HUDEP-2 (cell line): Measurements from ENCODE around the gene NDUFS7.
A peak's percentile ranks its signal among the peaks of the same experiment; 100 is the strongest.

ENCODE experiments used
- DNase-seq, 76 experiments: peaks; one replicate each; lab custom pipeline; 2025; ENCODE audit not compliant: unreplicated experiment in 76 of 76; lab: John Stamatoyannopoulos, UW

The NDUFS7 gene

DNA sequence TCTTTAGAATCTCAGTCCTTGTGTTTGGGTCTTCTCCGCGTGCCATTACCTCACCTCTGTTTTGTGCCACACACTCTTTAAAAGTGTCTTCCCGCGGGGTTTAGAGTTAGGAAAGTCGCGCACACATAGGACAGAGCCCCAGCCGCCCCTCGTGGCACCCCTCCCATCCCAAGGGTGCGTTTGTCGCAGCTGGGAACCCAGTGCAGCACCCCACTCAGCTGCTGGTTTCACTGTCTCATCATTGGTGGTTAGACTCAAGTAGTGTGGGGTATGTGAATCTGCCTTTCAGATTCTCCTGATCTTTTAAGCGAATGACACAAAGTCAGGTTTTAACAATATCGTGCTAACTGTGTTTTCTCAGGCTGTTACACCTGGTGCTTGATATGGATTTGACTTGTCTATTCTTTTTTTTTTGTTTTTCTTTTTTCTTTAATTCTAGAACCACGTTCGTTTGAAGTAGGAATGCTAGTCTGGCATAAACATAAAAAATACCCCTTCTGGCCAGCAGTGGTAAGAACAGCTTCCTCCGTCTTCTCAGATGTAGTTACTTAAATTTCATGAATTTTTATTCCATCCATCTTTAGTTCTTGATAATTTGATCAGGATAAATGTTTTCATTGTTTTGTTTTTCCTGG, 19.5 kb upstream of the NDUFS7 start:
- no peak for DNase-seq

DNA sequence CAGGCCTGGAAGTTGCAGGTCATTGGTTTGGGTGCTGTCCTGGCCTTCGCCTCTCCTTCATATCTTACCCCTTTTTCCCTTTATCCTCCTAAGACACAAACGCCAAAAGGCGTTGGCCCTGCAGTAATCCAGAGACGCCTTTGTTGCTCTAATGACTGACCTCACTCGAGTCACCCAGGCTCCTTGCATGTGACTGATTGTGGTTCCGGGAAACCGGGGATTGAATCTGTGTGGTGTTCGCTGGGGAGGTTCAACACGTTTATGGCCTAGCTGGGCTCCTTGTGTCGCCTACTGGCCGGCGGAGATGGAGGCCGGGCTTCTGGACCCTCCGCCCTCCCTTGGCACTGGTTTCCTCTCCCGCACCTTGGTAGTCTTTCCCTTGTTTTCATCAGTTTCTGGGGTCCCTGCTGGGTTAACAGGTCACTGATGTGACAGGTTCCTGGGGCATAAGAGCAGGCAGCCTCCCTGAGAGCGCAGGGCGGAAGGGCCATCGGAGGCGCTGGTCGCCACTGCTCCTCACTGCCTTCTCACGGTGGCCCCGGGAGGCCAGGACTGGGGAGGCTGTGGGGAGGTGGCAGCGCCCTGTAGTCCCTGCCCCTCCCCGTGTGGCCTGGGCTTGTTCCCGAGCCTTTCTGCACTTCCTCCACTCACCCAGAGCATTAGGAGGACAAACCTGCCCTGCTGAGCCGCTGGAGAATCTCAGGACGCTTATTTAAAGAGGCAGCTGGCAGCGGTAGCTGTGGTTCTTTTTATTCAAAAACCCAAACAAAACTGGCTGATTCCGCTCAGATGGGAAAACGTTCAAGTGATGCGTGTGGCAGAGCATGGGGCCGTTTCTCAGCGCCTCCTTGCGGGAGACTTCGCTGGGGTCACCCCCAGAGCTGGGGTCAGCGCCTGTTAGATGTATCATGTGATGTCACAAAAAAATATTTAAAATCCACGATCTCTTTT, 18.1 kb upstream of the NDUFS7 start:
- no peak for DNase-seq

DNA sequence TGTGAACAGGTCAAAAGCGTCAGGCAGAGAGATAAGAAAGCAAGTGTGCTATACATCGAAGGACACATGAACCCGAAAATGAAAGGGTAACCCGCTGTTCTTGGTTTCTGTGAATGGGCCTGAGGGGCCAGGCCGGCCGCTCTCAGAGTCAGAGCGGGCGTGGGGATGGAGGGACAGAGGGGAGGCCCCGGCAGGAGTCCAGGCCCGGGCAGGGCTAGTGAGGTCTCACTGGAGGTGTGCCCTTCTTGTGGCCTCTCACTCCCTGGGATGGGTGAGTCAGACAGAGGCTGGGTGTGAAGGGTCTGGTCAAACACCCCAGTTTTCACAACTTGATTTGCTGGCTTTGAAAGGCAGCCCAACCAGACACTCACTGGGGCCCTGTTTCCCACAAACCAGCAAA, 17.4 kb upstream of the NDUFS7 start:
- no peak for DNase-seq

DNA sequence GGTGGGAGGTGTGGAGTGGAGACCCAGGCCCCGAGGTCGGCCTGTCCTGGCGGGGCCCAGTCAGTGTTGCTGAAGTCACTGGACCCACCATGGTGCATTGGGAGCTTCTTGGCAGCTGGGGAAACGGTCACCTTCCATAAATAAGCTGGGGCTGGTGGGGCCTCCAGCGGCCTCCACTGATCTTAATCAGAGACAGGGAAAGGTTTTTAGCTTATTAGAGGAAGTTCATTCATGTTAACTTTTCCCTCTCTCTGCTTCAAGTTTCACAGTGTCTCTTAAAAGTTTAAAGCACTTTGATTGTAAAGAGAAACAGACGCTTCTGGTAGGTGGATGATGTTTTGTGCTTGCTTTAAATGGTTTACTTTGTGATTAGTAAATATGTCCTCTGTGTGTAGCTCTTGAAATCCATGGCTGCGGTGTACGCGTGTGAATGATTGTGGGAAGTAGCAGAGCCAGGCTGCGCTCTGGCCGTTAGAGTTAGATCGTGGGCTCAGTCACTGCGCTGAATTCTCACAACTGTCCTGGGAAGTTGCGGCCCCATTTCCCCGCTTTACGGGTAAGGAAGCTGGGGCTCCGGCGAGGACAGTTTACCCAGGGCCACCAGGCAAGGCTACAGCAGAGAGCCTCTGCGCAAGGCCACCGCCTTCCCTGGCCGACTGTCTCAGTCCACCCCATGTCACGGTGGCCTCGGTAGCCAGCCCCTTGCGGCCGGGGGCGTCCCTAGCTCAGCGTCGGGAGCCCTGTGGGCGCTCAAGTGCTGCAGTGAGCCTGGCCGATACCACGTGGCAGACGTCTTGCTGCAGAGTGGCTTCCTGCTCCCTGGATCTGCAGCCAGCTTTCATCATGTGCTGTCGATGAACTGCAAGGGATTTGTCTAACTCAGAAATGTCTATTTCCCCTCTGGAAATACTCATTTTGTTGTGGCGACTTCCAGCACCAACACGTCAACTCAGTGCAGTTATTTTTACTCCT, 16.5 kb upstream of the NDUFS7 start:
- DNase-seq: no peak

DNA sequence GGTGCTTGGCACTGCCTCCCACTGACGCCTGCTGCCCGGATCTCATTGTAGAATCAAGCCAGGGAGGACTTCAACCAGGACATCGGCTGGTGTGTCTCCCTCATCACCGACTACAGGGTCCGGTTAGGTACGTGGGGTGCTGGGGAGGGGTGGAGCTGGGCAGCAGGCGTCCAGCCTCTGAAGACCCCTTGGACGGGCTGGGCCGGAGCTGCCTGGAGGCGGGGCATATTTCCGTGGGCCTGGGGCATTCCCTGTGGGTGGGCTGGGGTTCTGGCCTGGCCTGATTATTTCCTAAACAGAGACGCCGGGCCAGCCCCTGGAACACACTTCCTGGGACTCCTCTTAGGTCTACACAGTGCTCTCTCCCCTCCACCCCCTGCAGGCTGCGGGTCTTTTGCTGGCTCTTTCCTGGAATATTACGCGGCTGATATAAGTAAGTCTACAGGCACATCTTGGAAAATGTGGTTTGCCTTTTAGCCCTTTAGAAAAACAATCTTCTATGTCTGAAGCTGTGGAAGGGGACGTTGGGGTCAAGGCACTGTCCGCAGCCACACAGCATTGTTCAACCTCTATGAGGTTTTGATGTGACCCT, 14.4 kb upstream of the NDUFS7 start:
- no peak for DNase-seq

DNA sequence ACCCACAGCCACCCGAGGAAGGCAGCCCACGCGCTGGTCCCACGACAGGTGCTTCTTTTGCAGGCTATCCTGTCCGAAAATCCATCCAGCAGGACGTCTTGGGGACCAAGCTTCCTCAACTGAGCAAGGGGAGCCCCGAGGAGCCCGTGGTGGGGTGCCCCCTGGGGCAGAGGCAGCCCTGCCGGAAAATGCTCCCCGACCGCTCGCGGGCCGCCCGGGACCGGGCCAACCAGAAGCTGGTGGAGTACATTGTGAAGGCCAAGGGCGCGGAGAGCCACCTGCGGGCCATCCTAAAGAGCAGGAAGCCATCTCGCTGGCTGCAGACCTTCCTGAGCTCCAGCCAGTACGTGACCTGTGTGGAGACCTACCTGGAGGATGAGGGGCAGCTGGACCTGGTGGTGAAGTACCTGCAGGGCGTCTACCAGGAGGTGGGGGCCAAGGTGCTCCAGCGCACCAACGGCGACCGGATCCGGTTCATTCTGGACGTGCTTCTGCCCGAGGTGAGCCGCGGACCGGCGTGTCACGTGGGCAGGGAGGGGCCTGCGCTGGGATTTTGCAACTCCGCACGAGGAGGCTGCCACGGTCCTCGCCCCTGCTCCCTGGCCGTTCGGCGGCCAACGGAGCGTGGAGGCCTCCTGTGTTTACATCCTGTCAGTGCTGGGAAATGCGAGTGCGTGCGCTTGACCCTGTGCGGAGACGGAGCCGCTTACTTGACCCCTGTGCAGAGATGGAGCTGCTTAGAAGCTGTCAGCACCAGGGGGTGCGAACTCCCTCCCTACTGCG, 12.9 kb upstream of the NDUFS7 start:
- DNase-seq: no peak

DNA sequence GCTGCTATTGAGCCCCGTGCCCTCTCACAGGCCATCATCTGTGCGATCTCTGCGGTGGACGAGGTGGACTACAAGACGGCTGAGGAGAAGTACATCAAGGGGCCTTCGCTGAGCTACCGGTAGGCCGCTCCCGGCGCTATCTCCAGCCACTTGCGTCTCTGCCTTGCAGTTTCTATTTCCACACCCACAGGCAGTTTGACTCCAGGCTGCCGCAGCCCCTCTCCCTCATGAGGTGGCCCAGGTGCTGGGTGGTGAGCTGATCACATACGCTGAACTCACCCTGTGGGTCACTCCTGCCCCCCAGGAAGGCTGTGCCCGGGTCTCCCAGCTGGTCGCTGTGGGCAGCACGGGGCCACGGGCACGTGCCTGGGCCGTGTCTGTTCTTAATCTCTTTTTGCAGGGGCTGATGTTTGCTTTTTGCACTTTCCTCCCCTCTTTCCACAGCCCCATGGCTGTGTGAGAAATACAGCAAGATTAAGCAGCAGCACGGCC, 10.6 kb upstream of the NDUFS7 start:
- no peak for DNase-seq

DNA sequence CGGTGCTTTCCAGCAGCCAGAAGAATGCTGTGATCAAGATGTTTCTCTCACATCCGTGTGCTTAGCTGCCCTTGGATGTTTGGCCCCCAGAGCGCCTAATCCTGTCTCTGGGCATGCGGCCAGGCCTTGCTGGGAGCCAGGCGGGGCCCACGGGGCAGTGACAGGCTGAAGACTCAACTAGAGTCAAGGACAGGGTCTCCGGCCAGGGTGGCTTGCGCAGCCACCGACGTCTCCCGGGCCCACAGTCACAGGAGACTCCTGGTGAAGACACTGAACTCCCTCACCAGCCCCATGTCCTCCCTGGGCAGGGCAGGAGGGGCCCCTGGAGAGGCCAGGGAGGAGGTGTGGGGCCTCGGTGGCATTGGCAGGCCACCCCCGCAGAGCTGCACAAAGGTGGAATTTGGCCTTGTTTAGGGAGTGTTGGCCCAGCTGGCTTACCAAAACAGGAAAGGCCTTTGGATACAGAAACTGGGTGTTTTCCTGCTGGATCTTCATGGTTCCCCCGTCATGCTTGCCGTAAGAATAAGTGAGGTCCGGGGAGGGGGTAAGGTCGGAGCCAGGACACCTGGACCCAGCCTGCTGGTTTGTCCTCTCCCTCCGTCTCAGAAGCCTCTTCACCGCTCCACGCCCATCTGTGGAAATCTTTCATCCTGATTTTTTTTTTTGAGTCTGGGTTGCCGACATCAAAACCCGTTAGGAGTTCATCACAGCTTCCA, 10.0 kb upstream of the NDUFS7 start:
- peak in 16 of 76 experiments; percentile 12 to 74 (median 44) for DNase-seq

DNA sequence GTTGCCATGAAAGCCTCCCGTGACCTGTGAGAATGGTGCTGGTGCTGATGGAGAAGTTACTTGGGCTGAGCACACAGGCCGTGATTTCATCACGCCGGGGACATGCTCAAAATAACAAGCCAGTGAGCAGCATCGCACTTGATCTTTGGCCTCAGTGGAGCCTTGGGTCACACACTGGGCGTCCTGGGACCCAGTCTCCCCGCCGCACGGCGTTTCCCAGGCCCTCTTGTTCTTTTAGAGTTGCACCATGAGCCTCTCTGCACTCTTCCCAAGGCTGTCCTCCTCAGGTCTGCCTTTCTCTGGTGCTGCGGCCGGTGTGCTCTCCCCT, 9.5 kb upstream of the NDUFS7 start:
- DNase-seq: no peak

DNA sequence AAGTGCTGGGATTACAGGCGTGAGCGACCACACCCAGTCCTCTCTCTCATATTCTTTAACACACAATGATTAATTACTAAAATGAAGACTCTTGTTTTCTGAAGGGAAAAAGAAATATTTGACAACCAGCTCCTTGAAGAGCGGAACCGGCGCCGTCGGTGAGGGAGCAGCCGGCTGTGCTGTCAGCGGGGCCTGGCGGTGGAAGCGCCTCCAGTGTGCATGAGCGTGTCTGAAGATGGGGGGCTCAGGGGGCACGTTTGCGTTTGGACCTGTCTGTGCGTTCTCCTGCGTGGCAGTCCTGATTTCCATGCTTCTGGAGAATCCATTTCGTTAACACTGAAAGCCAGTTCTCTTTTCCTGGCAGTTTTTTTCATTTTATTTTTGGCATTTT, 7.3 kb upstream of the NDUFS7 start:
- no peak for DNase-seq

DNA sequence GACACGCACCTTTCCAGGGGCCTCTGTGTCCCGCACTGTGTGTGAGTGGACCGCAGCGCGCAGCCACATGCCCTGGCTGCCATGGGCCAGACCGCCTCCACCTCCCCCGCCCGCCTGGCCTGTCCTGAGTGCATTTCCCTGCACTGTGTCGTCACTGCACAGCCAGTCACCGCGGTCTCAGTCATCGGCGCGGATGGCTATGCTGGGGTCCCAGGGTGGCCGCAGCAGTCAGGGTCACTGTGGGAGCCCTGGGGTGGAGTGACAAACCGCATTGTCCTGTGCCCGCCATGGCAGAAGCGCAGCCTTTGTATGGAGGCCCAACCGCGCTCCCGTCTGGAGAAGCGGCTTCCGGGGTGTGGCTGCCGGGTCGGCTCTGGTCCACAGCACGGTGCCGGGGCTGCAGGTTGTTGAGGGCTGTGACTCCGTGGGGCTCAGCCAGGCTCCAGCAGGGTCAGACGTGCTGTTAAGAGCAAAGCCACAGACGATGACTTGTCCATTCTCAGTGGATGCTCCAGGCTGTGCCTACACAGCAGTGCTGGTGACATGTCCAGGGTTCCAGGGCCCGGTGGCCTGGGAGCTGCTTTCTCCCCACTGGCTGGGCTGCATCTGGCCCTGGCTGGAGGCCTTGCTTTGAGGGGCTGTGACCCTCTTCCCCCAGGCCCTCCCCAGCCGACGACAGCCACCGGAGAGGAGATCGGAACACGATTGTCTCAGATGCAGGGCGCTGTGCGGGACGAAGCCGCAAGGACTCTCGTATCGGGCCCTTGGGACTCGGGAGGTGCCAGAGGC, 6.3 kb upstream of the NDUFS7 start:
- DNase-seq: no peak

DNA sequence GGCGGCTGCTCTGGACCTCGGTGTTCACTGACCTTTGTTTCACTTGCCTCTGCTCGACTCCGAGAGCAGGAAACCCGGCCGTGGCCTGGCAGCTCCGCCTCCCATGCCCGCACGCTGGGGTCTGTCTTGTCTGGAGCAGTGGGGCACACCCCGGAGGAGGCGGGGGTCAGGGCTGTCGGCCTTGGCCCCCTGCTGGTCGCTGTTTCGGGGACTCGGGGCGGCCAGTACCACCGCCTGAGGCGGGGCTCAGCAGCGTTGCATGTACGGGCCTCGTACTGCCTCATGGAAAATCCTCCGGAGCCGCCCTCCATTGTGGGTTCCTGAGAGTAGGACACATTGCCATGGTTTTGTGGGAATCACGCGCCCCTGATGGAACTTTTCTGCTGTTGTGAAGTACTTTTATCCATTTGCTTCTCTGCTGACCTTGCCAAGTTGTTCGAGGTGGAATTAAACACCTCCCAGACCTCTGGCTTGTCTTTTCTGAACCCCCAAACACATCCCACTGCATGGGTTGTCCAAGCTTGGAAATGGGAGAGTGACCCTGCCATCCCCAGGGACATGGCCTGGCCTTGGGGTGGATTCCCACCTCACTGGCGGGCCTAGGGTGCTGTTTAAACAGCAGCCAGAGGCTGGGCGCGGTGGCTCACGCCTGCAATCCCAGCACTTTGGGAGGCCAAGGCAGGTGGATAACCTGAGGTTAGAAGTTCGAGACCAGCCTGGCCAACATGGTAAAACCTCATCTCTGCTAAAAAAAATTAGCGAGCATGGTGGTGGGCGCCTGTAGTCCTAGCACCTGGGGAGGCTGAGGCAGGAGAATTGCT, 5.5 kb upstream of the NDUFS7 start:
- no peak for DNase-seq

DNA sequence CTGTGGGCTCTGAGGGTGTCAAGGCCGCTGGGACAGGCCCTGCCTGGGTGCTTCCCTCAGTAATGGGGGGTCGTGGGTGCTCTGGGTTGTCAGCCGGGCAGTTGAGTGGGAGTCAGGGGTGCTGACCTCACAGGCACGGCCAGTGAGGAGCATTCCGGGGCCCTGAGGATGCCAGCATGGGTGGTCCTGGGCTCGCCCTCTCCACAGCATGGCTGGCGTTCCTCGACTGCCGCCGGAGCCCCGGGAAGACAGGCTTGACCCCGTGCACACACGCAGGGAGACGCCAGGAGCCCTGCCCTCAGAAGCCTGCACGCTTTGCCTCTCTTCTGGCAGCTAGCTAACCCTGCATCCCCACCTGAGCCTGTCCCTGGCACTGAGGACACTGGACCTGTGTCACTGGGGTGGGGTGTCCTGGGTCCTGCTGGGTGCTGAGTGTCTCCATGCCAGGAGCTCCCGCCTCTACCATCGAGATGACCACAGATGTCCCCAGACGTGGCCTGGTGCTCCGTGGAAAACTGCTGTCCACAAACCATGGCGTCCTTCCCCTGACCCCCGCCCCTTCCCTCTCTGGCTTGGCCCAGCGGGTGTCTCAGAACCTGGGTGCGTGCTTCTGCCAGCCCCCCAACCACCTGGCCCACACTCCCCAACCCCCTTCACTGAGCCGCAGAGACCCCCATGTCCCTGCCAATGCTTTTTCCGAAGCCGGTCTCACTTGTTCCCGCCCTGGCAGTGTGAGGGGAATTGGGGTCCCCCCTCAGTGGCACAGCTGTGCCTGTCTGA, 4.4 kb upstream of the NDUFS7 start:
- no peak for DNase-seq

DNA sequence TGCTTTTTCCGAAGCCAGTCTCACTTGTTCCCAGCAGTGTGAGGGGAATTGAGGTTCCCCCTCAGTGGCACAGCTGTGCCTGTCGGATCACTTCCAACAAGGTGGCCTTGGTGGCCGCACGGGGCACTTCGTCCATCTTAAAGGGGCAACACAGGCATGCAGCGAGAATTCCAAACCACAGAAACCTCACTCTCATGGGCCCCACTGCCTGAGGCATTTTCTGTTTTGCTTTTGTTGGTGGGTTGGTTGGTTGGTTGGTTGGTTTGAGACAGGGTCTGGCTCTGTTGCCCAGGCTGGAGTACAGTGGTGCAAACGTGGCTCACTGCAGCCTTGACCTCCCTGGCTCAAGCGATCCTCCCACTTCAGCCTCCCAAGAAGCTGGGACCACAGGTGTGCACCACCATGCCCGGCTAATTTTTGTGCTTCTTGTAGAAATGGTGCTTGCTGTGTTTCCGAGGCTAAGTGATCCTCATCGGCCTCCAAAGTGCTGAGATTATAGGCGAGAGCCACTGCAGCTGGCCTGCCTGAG, 3.7 kb upstream of the NDUFS7 start:
- no peak for DNase-seq

DNA sequence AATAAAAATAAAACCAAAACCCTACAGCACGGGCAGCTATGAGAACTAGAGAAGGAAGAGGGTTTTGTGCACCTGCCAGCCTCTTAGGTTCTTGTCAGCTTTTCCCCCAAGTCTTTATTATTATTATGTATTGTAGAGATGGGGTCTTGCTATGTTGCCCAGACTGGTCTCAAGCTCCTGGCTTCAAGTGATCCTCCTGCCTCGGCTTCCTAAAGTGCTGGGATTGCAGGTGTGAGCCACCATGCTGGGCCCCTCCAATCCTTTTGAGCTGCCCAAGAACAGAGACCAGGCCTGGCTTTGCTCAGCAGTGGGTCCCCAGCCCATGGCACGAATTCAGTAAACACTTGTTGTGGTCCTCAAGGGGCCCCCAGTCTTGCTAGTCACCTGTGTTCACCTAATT, 1.5 kb upstream of the NDUFS7 start:
- no peak for DNase-seq

DNA sequence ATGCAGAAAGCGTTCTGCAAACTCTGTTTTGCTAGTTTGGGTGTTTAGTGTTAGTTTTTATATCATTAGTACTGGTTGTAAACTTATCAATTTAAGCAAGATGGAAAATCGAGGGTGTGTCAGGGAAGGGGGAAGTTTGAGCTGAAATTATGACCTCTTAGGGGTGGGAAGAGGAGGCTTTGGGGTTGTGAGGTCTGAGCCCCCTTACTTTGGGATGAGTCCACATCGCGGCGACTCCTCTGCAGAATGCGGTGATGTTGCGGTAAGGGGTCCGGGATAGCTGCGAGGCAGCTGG, 743 bp upstream of the NDUFS7 start:
- DNase-seq: no peak

DNA sequence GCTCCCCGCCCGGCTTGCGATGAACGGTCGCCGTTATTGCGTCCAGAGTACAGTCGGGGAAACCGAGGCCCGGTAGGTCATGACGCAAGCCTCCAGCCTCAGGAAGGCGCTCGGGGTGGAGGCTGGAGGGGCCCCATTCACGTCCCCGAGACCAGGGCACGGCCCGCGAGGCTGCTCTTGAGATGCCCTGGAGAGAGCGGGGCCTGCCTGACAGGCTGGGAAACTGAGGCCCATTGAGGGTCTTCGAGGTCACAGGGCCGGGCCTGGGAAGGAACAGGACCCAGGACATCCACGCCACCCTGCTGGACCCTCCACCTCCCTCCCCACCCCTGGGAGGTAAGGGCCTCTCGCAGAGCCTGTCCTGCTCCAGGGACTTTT, 367 bp downstream of the NDUFS7 start:
- DNase-seq: no peak
